ENCODE measurements around the gene ATXN1. TPM values are rescaled to one million over a fixed set of nuclear protein-coding genes. Genes with fewer than 3 reads are reported as not detected.

ATXN1 gene
- total and polyA plus RNA-seq, 2 of the 13 experiments (the other 11 are each of a cell fraction or from before 2014, with no cell fraction given) = 20.7 to 39.5 TPM

DNA sequence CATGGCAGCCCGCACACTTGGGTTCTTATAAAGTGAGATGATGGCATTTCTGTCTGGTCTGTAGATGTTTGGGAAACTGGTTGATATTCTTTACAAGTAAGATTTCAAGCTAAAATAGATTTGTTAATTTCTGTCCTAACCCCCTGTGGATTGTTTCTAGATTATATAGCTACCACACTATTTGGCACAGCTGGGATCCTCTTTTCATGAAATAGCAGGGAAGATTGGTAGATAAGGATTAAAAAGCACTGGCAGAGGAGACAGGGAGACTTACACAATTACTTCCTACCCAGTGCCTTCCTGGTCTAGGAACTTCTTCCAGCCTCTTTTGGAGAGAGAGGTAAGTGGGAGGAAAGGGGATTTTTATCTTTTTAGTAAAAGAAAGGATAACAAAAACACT is 13.2 kb upstream of the ATXN1 start:
- Histone ChIP-seq H3K4me2 (ENCODE audit: low read depth, low read length) (no peak overlapping the region), H3K27me3 (ENCODE audit: control insufficient read depth in 1 of 2, insufficient read depth in 2 of 2, low read length in 2 of 2) (no peaks in the 10 kb centered on the region), H3K36me3 (replicated peaks in 1 of 2; ENCODE audit: control insufficient read depth in 1 of 2, insufficient read depth in 2 of 2, low read length in 2 of 2) (no peaks in the 10 kb centered on the region), H4K20me1 (ENCODE audit: insufficient read depth, low read length) (no peaks in the 10 kb centered on the region), H2AFZ (ENCODE audit: low read length) (no peak overlapping the region), H3K27ac (ENCODE audit: extremely low read length, insufficient read depth, low read length) (no peak overlapping the region), H3K9ac (ENCODE audit: insufficient read depth, low read depth, low read length) (no peak overlapping the region), H3K79me2 (ENCODE audit: insufficient read depth, low read length) (no peaks in the 10 kb centered on the region), H3K9me3 (ENCODE audit: low read length) (no peaks in the 10 kb centered on the region), H3K4me3 (replicated peaks in 1 of 3; ENCODE audit: insufficient read depth in 1 of 3, low read depth in 2 of 3, low read length in 3 of 3) (no peak overlapping the region), H3K4me1 (ENCODE audit: insufficient read depth, low read length) (peaks cover 14% of the 10 kb centered on the region)
- in situ Hi-C loops (cut with HindIII; ENCODE audit: extremely low pct_ligation_motif_present, low pct_unique_long_range_greater_than_20kb) (loop anchor here (10.0 kb wide), 1 partner anchor 310 kb away; no protein-coding TSS in a partner anchor), intact Hi-C loops (cut with micrococcal nuclease; ENCODE audit: unreplicated experiment) (loop anchor here (5.0 kb wide), 1 partner anchor 487 kb away; no protein-coding TSS in a partner anchor)
- DNase-seq (ENCODE audit: low spot score) (no peak), ATAC-seq (no peak), FAIRE-seq (no peak)
- POLR2A ChIA-PET = no interaction called here
- CTCF ChIA-PET (ENCODE audit: low intra/inter-chr PET ratio, low total read pairs) = no interaction called here
- no TSS peak for BruUV-seq (replicated peaks)
- TF ChIP-seq ATF7-NPFF (CRISPR knock-in tag; IDR thresholded peaks at IDR 0.05; ENCODE audit: low read depth) = no peak
- TF ChIP-seq SNAI1 (CRISPR knock-in tag; IDR thresholded peaks at IDR 0.05; ENCODE audit: borderline replicate concordance) = no peak
- no peak for TF ChIP-seq CEBPB (IDR thresholded peaks at IDR 0.05; ENCODE audit: borderline replicate concordance, low read depth, low read length)
- TF ChIP-seq CREB3 (CRISPR knock-in tag; IDR thresholded peaks at IDR 0.05) = no peak
- no peak for TF ChIP-seq KDM3A (CRISPR knock-in tag; IDR thresholded peaks at IDR 0.05; ENCODE audit: low read depth)
- no peak for TF ChIP-seq ZNF589 (CRISPR knock-in tag; conservative IDR thresholded peaks at IDR 0.05)
- TF ChIP-seq ZNF777 (CRISPR knock-in tag; IDR thresholded peaks at IDR 0.05) = no peak
- TF ChIP-seq, protein P1, sequence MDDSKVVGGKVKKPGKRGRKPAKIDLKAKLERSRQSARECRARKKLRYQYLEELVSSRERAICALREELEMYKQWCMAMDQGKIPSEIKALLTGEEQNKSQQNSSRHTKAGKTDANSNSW (CRISPR knock-in tag; IDR thresholded peaks at IDR 0.05; ENCODE audit: borderline replicate concordance) = no peak
- no peak for TF ChIP-seq PAXIP1 (CRISPR knock-in tag; conservative IDR thresholded peaks at IDR 0.05)
- no peak for TF ChIP-seq ZNF891 (CRISPR knock-in tag; IDR thresholded peaks at IDR 0.05)
- TF ChIP-seq, protein P2, sequence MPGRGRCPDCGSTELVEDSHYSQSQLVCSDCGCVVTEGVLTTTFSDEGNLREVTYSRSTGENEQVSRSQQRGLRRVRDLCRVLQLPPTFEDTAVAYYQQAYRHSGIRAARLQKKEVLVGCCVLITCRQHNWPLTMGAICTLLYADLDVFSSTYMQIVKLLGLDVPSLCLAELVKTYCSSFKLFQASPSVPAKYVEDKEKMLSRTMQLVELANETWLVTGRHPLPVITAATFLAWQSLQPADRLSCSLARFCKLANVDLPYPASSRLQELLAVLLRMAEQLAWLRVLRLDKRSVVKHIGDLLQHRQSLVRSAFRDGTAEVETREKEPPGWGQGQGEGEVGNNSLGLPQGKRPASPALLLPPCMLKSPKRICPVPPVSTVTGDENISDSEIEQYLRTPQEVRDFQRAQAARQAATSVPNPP (CRISPR knock-in tag; IDR thresholded peaks at IDR 0.05) = no peak
- WGBS (ENCODE audit: low lambda C conversion rate) = 79% methylated on average over 1 of the region's 1 CpG
